Spleen (tissue), 7 donors: Measurements from ENCODE around the gene DICER1.

Experiments used
- CTCF ChIP-seq, 11 experiments: fragments of 200-600 bp in 7 of 11; fragments of 450-650 bp in 4 of 11; sonication (generic) in 4 of 11; IDR thresholded peaks in 8 of 11; conservative IDR thresholded peaks in 3 of 11; 1 replicate in 7 of 11; 2 replicates in 4 of 11; pipeline versions ENCODE4 v1.4.0 to v1.8.0; 2016 to 2021; ENCODE audit warnings: antibody characterized with exemption in 11 of 11, inconsistent platforms in 4 of 11, mild to moderate bottlenecking in 1 of 11
- POLR2A ChIP-seq, 3 donors: fragments of 450-650 bp; IDR thresholded peaks; one replicate each; pipeline ENCODE4 v1.5.1; 2017; ENCODE audit warnings: antibody characterized with exemption in 3 of 3, mild to moderate bottlenecking in 1 of 3
- POLR2AphosphoS5 ChIP-seq, 3 donors: sonication (generic); formaldehyde crosslinking; IDR thresholded peaks; one replicate each; pipeline ENCODE4 v1.5.1; 2017; ENCODE audit warnings: antibody characterized with exemption in 3 of 3
- donor health status: DM: no; HTN: no; CAD: no; lungs with moderate emphysema.
- donor health status: DM: no; HTN: no; CAD: no.
- donor health status: DM: no; HTN: no; CAD: no.

GRCh38 chr14:95147597-95147996 lies 9.7 kb downstream of the DICER1 start:
- TF ChIP-seq POLR2A (IDR thresholded peaks at IDR 0.05) (no peak), POLR2AphosphoS5 (IDR thresholded peaks at IDR 0.05) (no peak), CTCF (IDR thresholded peaks at IDR 0.05 in 8 of 11, conservative IDR thresholded peaks at IDR 0.05 in 3 of 11) (no peak)
